ENCODE data around the gene C19orf12.

The C19orf12 gene

DNA sequence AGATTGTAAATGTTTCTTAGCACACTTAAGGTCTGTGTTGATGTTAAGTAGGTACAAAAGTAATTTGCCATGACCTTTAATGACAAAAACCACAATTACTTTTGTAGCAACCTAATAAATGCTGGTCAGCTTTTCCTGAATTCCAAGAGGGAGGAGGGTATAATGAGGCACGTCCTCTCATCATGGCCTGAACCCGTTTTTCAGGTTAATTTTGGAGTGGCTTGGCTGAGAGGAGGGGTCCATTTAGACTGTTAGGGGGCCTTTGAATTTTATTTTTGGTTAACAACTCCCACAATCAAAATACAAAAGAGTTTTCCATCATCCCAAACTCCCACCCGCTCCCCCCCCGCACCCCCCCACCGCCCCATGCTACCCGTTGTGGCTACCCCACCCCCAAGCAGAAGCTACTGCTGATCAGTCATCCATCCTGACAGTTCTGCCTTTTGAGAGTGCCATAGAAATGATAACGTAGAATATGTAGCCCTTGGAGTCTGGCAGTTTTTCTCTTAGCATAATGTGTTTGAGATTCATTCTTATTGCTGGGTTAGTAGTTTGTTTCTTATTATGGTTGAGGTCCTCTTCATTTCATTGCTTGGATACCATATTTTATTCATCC is 64.2 kb downstream of the C19orf12 start:
- Histone ChIP-seq H3K4me3 (ENCODE audit: low read length) (no peak overlapping the region), H3K27me3 (ENCODE audit: insufficient read depth, low read length) (peaks cover 2% of the 10 kb centered on the region), H3K4me1 (ENCODE audit: insufficient read depth, low read length) (no peaks in the 10 kb centered on the region), H3K9me3 (ENCODE audit: low read length) (no peaks in the 10 kb centered on the region), H3K36me3 (ENCODE audit: insufficient read depth, low read length) (no peaks in the 10 kb centered on the region), H2AFZ (ENCODE audit: low read depth, low read length) (no peak overlapping the region)
